ENCODE data around the gene C6orf89.
"Not testable (repeated sequence)": the region's sequence is repeated elsewhere in the genome, so short reads cannot be mapped to it uniquely, and the experiment has no call there.

Gene C6orf89

DNA sequence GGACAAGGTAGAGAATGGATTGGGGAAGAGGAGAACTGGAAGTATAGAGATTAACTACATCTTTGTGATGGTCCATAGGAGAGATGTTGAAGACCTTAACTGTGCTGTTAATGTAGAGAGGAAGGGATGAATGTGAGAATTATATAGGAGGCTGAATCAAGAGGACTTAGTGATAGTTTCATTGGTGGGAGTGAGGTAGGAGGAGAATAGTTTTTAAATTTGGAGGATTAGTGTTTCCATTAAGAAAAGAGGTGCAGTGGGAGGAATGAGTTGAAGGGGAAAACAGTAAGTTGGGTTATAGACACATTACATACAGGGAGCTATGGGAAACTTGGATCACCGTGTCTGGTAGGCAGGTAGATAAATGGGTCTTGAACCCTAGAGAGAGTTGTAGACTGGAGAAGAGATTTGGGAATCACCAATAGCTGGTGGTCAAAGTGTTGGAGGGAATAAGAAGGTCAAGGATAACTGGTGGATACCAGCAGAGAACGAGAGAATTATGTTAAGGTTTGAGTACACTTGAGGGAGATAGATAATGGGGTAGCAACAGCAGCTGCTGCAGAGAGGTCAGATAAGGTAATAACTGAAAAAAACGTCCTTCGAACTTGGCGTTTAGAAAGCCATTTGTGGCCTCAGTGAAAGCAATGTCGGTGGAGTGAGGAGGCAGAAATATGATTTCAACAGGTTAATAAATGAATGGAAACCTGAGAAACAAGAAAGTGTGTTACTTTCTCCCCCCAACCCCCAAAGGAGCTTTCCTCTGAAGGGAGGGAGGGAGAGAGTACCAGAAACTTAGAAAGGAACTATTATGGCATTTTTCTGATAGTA, 3.1 kb downstream of the C6orf89 start:
- no peak for DNase-seq

DNA sequence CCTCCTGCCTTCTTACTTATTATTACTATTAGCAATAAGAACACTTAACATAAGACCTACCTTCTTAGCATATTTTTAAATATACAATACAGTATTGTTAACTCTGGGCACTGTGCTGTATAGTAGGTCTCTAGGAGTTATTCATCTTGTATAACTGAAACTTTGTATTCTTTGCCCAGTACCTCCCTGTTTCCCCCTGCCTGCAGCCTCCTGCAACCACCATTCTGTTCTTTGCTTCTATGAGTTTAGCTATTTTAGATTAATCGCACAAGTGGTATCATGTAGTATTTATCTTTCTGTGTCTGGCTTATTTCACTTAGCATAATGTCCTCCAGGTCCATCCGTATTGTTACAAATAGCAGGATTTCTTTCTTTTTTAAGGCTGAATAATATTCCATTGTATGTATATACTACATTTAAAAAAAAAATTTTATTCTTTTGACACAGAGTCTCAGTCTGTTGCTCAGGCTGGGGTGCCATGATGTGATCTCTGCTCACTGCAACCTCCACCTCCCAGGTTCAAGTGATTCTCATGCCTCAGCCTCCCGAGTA, 4.4 kb downstream of the C6orf89 start:
- DNase-seq = no peak

GRCh38 chr6:36891153-36891552, 5.4 kb downstream of the C6orf89 start:
- not testable (repeated sequence) for DNase-seq

GRCh38 chr6:36893976-36894932, 8.5 kb downstream of the C6orf89 start:
- no peak for DNase-seq

- no peak for DNase-seq
Observed at GRCh38 chr6:36897609-36898008, 11.9 kb downstream of the C6orf89 start.

GRCh38 chr6:36904114-36904513, 18.4 kb downstream of the C6orf89 start:
- DNase-seq = no peak

DNA sequence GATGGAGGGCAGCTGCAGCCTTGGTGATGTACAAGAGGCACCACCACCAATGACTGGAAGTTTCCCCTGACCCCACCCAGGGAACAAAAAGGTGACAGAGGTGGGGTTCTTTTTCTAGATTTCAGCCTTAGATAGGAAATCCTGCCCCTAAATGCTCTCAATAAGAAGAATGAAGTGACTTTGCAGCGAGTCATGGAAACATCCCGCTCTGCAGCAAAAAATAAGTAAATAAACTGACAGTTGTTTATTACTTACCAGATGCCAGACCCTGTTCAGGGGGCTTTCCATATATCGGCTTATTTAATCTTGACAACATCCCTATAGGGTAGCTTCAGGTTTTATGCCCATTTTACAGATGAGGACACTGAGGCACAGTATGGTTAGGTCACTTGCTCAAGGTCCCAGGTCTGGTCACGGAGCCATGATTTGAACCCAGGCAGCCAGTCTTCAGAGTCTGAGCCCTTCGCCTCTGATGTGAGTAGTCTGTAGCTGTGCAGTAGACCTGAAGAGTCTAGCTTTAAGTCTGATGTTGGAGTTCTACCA, 19.2 kb downstream of the C6orf89 start:
- DNase-seq = no peak

DNA sequence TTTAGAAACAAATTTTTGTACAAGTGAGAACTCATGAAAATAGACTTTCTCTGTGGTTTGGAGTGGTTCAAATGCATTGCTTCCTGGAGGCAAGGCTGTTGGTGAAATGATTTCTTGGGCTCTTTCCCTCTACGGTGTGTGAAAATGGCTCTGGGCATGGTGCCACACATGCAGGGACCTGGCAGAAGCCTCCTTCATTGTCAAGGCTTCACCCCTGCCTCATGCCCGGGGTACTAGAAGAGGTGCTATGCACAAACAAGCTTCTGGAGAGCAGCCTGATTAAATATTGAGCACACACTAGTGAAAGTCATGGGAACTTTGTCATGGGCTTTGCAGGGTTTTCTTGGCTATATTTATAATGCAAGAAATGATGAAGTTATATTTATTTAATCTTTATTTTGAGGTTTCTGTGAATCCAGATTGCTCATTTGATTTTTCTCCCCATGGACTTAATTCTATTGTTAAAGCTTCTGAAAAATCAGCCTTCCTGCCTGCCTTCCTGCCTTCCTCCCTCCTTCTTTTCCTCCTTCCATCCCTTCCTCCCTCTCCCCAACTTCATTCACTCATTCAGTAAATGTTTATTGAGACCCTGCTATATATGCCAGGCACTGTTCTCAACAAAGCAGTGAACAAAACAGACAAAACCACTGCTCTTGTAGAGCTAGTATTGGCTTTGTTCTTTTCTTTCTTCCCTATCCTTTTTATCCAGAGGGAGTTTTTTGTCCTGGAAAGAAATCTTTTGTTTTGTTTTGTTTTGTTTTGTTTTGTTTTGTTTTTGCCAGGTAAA, 21.0 kb downstream of the C6orf89 start:
- no peak for DNase-seq

DNA sequence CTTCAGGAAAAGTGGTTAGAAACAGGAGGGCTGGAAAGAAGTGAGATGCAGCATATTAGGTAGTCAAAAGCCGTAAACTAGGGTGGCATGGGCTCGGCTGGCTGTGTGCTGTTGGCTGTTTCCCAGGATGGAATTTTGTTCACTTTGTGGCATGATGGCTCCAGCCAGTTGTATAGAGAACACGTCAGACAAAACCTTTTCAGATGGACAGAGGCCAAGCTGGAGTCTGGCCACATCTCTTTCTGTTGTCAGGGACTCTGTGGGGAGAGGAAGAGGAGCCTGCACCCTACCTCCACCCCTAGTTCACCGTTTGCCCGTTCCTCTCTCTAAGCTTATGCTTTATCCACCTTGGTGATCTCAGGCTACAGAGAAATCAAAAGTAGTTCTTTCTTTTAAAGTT, 22.0 kb downstream of the C6orf89 start:
- DNase-seq = no peak

- DNase-seq = no peak
Observed at GRCh38 chr6:36908747-36909146, 23.0 kb downstream of the C6orf89 start.

GRCh38 chr6:36912030-36912454, 26.3 kb downstream of the C6orf89 start:
- no peak for DNase-seq

- DNase-seq = no peak
Observed at GRCh38 chr6:36912586-36912985, 26.8 kb downstream of the C6orf89 start.

DNA sequence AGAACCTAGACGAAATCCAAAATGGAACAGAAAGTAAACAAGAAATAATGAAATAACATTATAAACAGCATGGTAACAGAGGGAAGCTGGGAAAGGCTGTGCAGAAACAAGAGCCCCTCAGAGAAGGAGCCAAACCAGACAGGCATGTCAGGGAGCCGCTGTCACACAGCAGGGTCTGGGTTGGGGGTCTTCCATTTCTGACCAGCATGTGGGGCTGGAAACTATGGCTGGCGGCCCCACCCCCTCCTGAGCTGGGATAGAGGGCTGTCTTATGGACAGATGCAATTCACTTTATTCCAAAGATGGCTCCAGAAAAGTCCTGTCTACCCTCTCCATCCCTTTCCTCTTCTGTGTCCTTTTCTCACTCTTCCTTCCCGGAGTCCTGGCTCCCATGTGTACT, 27.3 kb downstream of the C6orf89 start:
- DNase-seq = no peak

GRCh38 chr6:36914227-36914794, 28.6 kb downstream of the C6orf89 start:
- no peak for DNase-seq

DNA sequence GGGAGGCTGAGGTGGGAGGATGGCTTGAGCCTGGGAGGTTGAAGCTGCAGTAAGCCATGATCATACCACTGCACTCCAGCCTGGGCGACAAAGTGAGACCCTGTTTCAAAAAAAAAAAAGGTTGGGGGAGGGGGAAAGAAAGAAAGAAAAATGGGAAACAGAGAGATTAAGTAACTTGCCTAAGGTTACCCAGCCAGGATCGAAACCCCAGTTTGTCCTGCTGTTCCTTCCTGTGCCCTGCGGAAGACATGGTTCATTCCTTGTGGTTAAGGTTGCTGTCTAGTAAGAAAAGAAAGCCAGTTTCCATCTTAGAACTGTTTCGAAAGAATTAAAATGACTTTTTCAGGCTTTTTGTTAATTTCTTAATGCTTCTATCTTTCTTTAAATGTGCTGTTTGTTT, 29.8 kb downstream of the C6orf89 start:
- DNase-seq = no peak

GRCh38 chr6:36916126-36916525, 30.4 kb downstream of the C6orf89 start:
- DNase-seq = no peak

GRCh38 chr6:36917541-36918193, 31.9 kb downstream of the C6orf89 start:
- DNase-seq = no peak

DNA sequence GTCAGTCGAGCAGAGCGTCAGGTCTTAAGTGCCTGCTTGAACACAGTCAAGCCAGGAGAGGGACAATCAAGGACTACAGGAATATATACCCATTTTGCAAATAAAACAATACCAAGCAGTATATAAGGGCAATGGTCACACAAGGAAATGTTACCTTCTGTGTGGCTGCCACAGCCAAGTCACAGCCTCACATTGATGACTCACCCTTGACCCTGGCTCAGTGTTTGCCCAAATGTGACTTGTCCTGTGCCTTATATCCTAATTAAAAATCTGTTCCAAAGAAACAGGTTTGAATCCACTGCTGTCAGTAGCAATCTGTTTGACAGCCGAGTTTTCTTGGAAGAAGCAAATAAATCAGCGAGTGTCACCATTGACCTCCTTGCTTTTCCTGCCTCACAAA, 34.3 kb downstream of the C6orf89 start:
- no peak for DNase-seq

GRCh38 chr6:36920546-36920945, 34.8 kb downstream of the C6orf89 start:
- no peak for DNase-seq

GRCh38 chr6:36924131-36924530, 38.4 kb downstream of the C6orf89 start:
- DNase-seq = no peak

GRCh38 chr6:36924778-36925374, 39.1 kb downstream of the C6orf89 start:
- no peak for DNase-seq

All from NCI-H748 treated with DMSO at 0.1 percent for 48 hours (cell line).